GM12874 (cell line): ENCODE data around the gene TNFSF15.

ENCODE experiments used
- TF ChIP-seq, protein P1 (sequence below): IDR thresholded peaks from 2 replicates; pipeline ENCODE4 v1.5.1; 2011; ENCODE audit warnings: low read depth, mild to moderate bottlenecking, control low read depth, low read length, moderate library complexity; ENCODE audit not compliant: insufficient read depth

The TNFSF15 gene

DNA sequence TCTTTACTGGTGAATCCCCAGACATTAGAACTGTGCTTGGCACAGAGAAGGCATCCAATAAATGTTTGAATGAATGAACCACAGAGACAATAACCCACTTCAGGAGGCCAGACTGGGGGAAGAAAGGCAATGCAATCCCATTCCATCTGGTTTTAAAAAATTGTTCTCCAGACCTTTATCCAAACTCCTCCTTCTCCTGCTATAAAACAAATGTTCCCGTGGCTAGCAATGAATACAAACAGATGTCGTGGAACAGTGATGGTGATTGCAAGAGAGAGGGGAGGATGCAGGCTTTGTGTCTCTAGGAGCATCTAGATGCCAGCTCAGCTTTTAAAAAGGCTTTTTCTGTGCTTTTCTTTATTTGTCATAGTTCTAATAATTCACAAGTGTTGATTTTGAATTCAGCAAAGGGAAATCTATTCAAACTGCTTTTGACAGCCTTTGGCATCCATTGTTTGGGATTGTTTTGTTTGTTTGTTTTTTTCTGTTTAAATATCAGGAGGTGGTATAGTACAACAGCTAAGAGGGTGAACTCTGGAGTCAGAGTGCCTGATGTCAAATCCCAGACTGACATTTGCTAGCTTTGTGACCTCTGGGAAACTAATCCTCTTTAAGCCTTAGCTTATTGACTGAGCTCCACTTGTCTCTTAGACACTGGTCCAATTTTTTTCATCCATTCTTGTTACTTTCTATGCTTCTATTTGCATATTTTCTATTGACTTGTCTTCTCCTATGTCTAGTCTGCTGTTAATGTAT lies 59.1 kb downstream of the TNFSF15 start:
- TF ChIP-seq, protein P1, sequence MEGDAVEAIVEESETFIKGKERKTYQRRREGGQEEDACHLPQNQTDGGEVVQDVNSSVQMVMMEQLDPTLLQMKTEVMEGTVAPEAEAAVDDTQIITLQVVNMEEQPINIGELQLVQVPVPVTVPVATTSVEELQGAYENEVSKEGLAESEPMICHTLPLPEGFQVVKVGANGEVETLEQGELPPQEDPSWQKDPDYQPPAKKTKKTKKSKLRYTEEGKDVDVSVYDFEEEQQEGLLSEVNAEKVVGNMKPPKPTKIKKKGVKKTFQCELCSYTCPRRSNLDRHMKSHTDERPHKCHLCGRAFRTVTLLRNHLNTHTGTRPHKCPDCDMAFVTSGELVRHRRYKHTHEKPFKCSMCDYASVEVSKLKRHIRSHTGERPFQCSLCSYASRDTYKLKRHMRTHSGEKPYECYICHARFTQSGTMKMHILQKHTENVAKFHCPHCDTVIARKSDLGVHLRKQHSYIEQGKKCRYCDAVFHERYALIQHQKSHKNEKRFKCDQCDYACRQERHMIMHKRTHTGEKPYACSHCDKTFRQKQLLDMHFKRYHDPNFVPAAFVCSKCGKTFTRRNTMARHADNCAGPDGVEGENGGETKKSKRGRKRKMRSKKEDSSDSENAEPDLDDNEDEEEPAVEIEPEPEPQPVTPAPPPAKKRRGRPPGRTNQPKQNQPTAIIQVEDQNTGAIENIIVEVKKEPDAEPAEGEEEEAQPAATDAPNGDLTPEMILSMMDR: no peak

GRCh38 chr9:114745879-114746550 lies 59.8 kb downstream of the TNFSF15 start:
- TF ChIP-seq, protein P1: no peak

- TF ChIP-seq, protein P1: no peak
Observed at GRCh38 chr9:114745108-114745848, 60.6 kb downstream of the TNFSF15 start.

DNA sequence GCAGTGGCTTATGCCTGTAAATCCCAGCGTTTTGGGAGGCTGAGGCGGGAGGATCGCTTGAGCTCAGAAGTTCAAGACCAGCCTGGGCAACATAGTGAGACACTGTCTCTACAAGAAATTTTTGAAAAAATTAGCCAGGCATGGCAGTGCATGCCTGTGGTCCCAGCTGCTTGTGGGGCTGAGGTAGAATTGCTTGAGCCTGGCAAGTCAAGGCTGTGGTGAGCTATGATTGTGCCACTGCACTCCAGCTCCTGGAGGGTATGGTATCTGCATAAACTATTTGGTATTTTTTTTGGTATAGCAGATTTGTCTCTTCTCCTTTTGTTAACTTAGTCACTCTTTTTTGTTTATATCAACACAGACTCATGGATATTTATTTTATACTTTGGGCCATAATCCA lies 62.4 kb downstream of the TNFSF15 start:
- TF ChIP-seq, protein P1: no peak

- TF ChIP-seq, protein P1: no peak
Observed at GRCh38 chr9:114742947-114743346, 62.9 kb downstream of the TNFSF15 start.

GRCh38 chr9:114738581-114739316 lies 67.1 kb downstream of the TNFSF15 start:
- TF ChIP-seq, protein P1: peak; percentile 73
